AG20443 (cell line): ENCODE data around the gene TEN1.
"Not testable (repeated sequence)": the region's sequence is repeated elsewhere in the genome, so short reads cannot be mapped to it uniquely, and the experiment has no call there.

ENCODE experiments used
- DNase-seq: peaks from one replicate; pipeline ENCODE4 v3.0.0; 2012; ENCODE audit warnings: low spot score, mixed read lengths

Gene TEN1

GRCh38 chr17:76027159-76027839 is 48.3 kb downstream of the TEN1 start, which contains the start of gene EVPL:
Gene EVPL, minus strand, starts transcription at chr17:76027306. Its CDS starts 108 bp downstream, at chr17:76027198.
- DNase-seq: no peak

GRCh38 chr17:76032073-76032779 is 53.2 kb downstream of the TEN1 start:
- DNase-seq: no peak

GRCh38 chr17:76032780-76033108 is 53.7 kb downstream of the TEN1 start:
- DNase-seq: no peak

GRCh38 chr17:76033139-76033538 is 54.1 kb downstream of the TEN1 start:
- no peak for DNase-seq

GRCh38 chr17:76034428-76035350 is 55.6 kb downstream of the TEN1 start:
- no peak for DNase-seq

GRCh38 chr17:76036497-76037261 is 57.6 kb downstream of the TEN1 start:
- DNase-seq: no peak

GRCh38 chr17:76038050-76038449 is 59.0 kb downstream of the TEN1 start:
- DNase-seq: no peak

GRCh38 chr17:76039121-76039520 is 60.1 kb downstream of the TEN1 start:
- DNase-seq: no peak

GRCh38 chr17:76040376-76040775 is 61.3 kb downstream of the TEN1 start:
- no peak for DNase-seq

GRCh38 chr17:76042868-76043267 is 63.8 kb downstream of the TEN1 start:
- DNase-seq: not testable (repeated sequence)

GRCh38 chr17:76044475-76045007 is 65.5 kb downstream of the TEN1 start:
- not testable (repeated sequence) for DNase-seq

- DNase-seq: no peak
Measured at GRCh38 chr17:76046064-76046463, 67.0 kb downstream of the TEN1 start.

- DNase-seq: no peak
Measured at GRCh38 chr17:76048025-76048605, 69.1 kb downstream of the TEN1 start.

- DNase-seq: no peak
Measured at GRCh38 chr17:76048711-76049110, 69.7 kb downstream of the TEN1 start.

- no peak for DNase-seq
Measured at GRCh38 chr17:76049239-76049638, 70.2 kb downstream of the TEN1 start.

- no peak for DNase-seq
Measured at GRCh38 chr17:76049836-76050537, 70.9 kb downstream of the TEN1 start.
